Measurements from ENCODE around the gene TMTC2. TPM values are rescaled to one million over a fixed set of nuclear protein-coding genes. Genes with fewer than 3 reads are reported as not detected.

TMTC2 gene
- total RNA-seq, 4 donors from 2014 or later: 10.5 to 15.9 (median 11.5) TPM

DNA sequence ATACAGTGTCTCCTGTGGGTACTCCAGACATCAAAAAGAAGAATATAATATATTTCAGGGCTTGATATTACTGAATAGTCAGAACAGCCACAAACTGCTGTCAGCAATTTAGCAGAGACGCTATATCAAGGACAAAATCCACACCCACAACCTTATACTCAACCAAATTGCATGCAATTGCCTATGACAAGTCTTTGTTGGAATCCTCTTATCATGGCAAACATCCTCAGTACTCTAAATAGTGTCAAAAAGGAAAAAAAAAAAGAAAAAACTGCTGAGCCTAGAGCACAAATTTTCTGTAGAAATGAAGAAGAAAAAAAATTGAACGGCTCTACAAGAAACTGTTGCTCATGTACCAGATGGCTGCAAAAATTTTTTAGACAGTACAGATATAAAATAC, 485.7 kb downstream of the TMTC2 start:
- TF ChIP-seq CTCF (IDR thresholded peaks at IDR 0.05): no peak
- DNase-seq (ENCODE audit: low spot score) (no peak), ATAC-seq (ENCODE audit: low FRiP score) (no peak)

- ATAC-seq (ENCODE audit: low FRiP score) (no peak), DNase-seq (ENCODE audit: low spot score) (no peak)
- no peak for TF ChIP-seq CTCF (IDR thresholded peaks at IDR 0.05)
These were observed 486.4 kb downstream of the TMTC2 start for GRCh38 chr12:83172866-83173649.

GRCh38 chr12:83179999-83180398, 493.3 kb downstream of the TMTC2 start:
- ATAC-seq (ENCODE audit: low FRiP score): no peak
- TF ChIP-seq CTCF (IDR thresholded peaks at IDR 0.05): no peak
- no peak for DNase-seq (ENCODE audit: low spot score)

DNA sequence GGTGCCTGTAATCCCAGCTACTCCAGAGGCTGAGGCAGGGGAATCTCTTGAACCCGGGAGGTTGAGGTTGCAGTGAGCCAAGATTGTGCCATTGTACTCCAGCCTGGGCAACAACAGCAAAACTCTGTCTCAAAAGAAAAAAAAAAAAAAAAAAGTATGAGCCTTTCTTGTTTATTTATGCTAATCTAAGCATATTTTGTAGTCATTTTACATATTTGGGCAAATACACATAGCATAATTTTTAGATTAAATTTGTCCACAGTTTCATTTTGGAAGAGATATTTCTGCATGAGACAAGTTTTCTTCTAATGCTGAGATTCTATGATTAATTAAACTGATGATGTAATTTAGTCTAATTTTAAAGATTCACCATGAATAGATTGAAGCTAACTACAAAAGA, 494.4 kb downstream of the TMTC2 start:
- no peak for DNase-seq (ENCODE audit: low spot score)
- no peak for TF ChIP-seq CTCF (IDR thresholded peaks at IDR 0.05)
- no peak for ATAC-seq (ENCODE audit: low FRiP score)

GRCh38 chr12:83183132-83183531, 496.4 kb downstream of the TMTC2 start:
- ATAC-seq (ENCODE audit: low FRiP score): no peak
- no peak for DNase-seq (ENCODE audit: low spot score)
- TF ChIP-seq CTCF (IDR thresholded peaks at IDR 0.05): no peak

Small RNA genes lying within 50 kb of the gene (small RNA-seq; reads per million reads assigned to genes)
- not detected for gene RNU6-977P
